KMS-11 (cell line): ENCODE data around the gene CCL26.
"Not testable (repeated sequence)": the region's sequence is repeated elsewhere in the genome, so short reads cannot be mapped to it uniquely, and the experiment has no call there.

Experiments used
- H2AFZ ChIP-seq: fragments of 200-600 bp; sonication (generic); 2 replicates; pipeline ENCODE4 v1.6.1; 2016; ENCODE audit warnings: antibody characterized with exemption, mixed run types, low read depth
- H3K27ac ChIP-seq: fragments of 200-600 bp; sonication (generic); 2 replicates; pipeline ENCODE4 v1.6.1; 2016; ENCODE audit warnings: mild to moderate bottlenecking, mixed run types
- H3K27me3 ChIP-seq: fragments of 200-600 bp; sonication (generic); 2 replicates; pipeline ENCODE4 v1.6.1; 2017; ENCODE audit warnings: mild to moderate bottlenecking, low read depth, mixed run types, moderate library complexity; ENCODE audit not compliant: insufficient read depth
- H3K36me3 ChIP-seq: fragments of 200-600 bp; sonication (generic); 2 replicates; pipeline ENCODE4 v1.6.1; 2017; ENCODE audit warnings: mild to moderate bottlenecking, mixed run types; ENCODE audit not compliant: insufficient read depth
- H3K4me1 ChIP-seq: fragments of 200-600 bp; sonication (generic); 2 replicates; pipeline ENCODE4 v1.6.1; 2016; ENCODE audit warnings: mild to moderate bottlenecking, low read depth, mixed run types; ENCODE audit not compliant: poor library complexity, severe bottlenecking
- H3K4me2 ChIP-seq: fragments of 200-600 bp; sonication (generic); 2 replicates; pipeline ENCODE4 v1.7.0; 2016; ENCODE audit warnings: mild to moderate bottlenecking, mixed run types
- H3K4me3 ChIP-seq: fragments of 200-600 bp; sonication (generic); IDR thresholded peaks from 2 replicates; pipeline ENCODE4 v1.6.1; 2017; ENCODE audit warnings: low read depth, low read length, mixed read lengths; ENCODE audit not compliant: insufficient read depth
- H3K79me2 ChIP-seq: fragments of 200-600 bp; sonication (generic); 2 replicates; pipeline ENCODE4 v1.6.1; 2016; ENCODE audit warnings: low read depth, mixed run types; ENCODE audit not compliant: insufficient read depth
- H3K9ac ChIP-seq: fragments of 200-600 bp; sonication (generic); 2 replicates; pipeline ENCODE4 v1.6.1; 2016; ENCODE audit warnings: mild to moderate bottlenecking, mixed run types
- H4K20me1 ChIP-seq: fragments of 200-600 bp; sonication (generic); 2 replicates; pipeline ENCODE4 v1.6.1; 2016; ENCODE audit warnings: mild to moderate bottlenecking, mixed run types; ENCODE audit not compliant: insufficient read depth
- CTCF ChIP-seq: fragments of 200-600 bp; sonication (generic); conservative IDR thresholded peaks from 2 replicates; pipeline ENCODE4 v1.6.1; 2017; ENCODE audit warnings: low read depth, mild to moderate bottlenecking, antibody characterized with exemption, low read length, moderate library complexity, mixed read lengths

Gene CCL26

GRCh38 chr7:75793676-75794075, 21.7 kb upstream of the CCL26 start:
- TF ChIP-seq CTCF, result no peak
- Histone ChIP-seq H3K27me3 (no peaks in the 10 kb centered on the region), H3K9ac (no peak overlapping the region)

GRCh38 chr7:75792567-75792966, 20.6 kb upstream of the CCL26 start:
- H2AFZ ChIP-seq, H4K20me1 ChIP-seq, H3K79me2 ChIP-seq, H3K27me3 ChIP-seq, H3K9ac ChIP-seq, H3K4me3 ChIP-seq, H3K27ac ChIP-seq, H3K4me1 ChIP-seq, H3K4me2 ChIP-seq, H3K36me3 ChIP-seq: not testable (repeated sequence)

More at GRCh38 chr7:75793676-75794075, 21.7 kb upstream of the CCL26 start:
- H3K27ac ChIP-seq, result no peak overlapping the region
- no peak overlapping the region for H3K4me3 ChIP-seq
- H2AFZ ChIP-seq, result no peak overlapping the region
- H3K79me2 ChIP-seq, result no peaks in the 10 kb centered on the region
- no peak overlapping the region for H3K4me2 ChIP-seq
- no peaks in the 10 kb centered on the region for H3K4me1 ChIP-seq
- H4K20me1 ChIP-seq, result no peaks in the 10 kb centered on the region
- H3K36me3 ChIP-seq, result no peaks in the 10 kb centered on the region

GRCh38 chr7:75789361-75789924, 17.4 kb upstream of the CCL26 start:
- Histone ChIP-seq H3K79me2 (no peaks in the 10 kb centered on the region), H3K4me1 (no peaks in the 10 kb centered on the region), H2AFZ (no peak overlapping the region), H3K4me3 (no peak overlapping the region), H3K4me2 (no peak overlapping the region), H3K27ac (no peak overlapping the region), H3K27me3 (no peaks in the 10 kb centered on the region), H3K36me3 (no peaks in the 10 kb centered on the region), H3K9ac (no peak overlapping the region), H4K20me1 (no peaks in the 10 kb centered on the region)
- TF ChIP-seq CTCF, result no peak

GRCh38 chr7:75788154-75788847, 16.3 kb upstream of the CCL26 start:
- not testable (repeated sequence) for H3K27ac ChIP-seq, H2AFZ ChIP-seq, H3K4me1 ChIP-seq, H3K4me3 ChIP-seq, H3K9ac ChIP-seq, H3K27me3 ChIP-seq, H4K20me1 ChIP-seq, H3K36me3 ChIP-seq, H3K4me2 ChIP-seq, H3K79me2 ChIP-seq

- H3K79me2 ChIP-seq, H2AFZ ChIP-seq, H3K27ac ChIP-seq, H4K20me1 ChIP-seq, H3K4me3 ChIP-seq, H3K4me2 ChIP-seq, H3K4me1 ChIP-seq, H3K27me3 ChIP-seq, H3K9ac ChIP-seq, H3K36me3 ChIP-seq: not testable (repeated sequence)
Measured at GRCh38 chr7:75783058-75783457, 11.0 kb upstream of the CCL26 start.

GRCh38 chr7:75780647-75781273, 8.7 kb upstream of the CCL26 start:
- not testable (repeated sequence) for H2AFZ ChIP-seq, H3K4me3 ChIP-seq, H3K27me3 ChIP-seq, H3K4me2 ChIP-seq, H3K9ac ChIP-seq, H4K20me1 ChIP-seq, H3K36me3 ChIP-seq, H3K4me1 ChIP-seq, H3K79me2 ChIP-seq, H3K27ac ChIP-seq

GRCh38 chr7:75779516-75779915, 7.5 kb upstream of the CCL26 start:
- not testable (repeated sequence) for H3K27me3 ChIP-seq, H4K20me1 ChIP-seq, H3K4me1 ChIP-seq, H3K9ac ChIP-seq, H3K4me3 ChIP-seq, H3K4me2 ChIP-seq, H2AFZ ChIP-seq, H3K27ac ChIP-seq, H3K36me3 ChIP-seq, H3K79me2 ChIP-seq

- not testable (repeated sequence) for H3K4me2 ChIP-seq, H4K20me1 ChIP-seq, H3K36me3 ChIP-seq, H3K4me3 ChIP-seq, H3K27me3 ChIP-seq, H3K27ac ChIP-seq, H3K4me1 ChIP-seq, H2AFZ ChIP-seq, H3K9ac ChIP-seq, H3K79me2 ChIP-seq
Measured at GRCh38 chr7:75779035-75779434, 7.0 kb upstream of the CCL26 start.
